Activated CD4-positive, alpha-beta T cell treated with anti-CD3 and anti-CD28 coated beads for 48 hours (primary cell): ENCODE measurements around the gene GNG14.
"Not testable (repeated sequence)": the region's sequence is repeated elsewhere in the genome, so short reads cannot be mapped to it uniquely, and the experiment has no call there.

ENCODE experiments used
- DNase-seq: peaks from one replicate; pipeline ENCODE4 v3.0.0-alpha.2; 2020

GNG14 gene

DNA sequence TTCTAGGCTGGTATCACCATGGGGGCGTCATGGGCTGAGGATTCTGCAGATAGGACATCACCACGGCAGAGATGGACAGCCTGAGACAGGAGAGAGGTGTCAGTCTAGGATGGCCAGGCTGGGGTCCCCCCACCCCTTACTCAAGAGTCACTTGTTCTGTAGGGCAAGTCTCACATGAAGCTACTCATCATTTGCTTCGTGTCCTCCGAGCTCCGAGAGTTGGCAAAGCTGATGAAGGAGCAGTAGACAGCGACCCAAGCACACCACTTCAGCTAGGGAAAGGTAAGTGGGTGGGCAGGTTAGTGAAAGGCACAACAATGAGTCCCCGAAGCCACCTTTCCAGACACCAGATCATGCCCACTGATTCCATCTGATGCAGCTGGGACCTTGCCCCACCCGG is 19.5 kb upstream of the GNG14 start:
- DNase-seq = no peak

DNA sequence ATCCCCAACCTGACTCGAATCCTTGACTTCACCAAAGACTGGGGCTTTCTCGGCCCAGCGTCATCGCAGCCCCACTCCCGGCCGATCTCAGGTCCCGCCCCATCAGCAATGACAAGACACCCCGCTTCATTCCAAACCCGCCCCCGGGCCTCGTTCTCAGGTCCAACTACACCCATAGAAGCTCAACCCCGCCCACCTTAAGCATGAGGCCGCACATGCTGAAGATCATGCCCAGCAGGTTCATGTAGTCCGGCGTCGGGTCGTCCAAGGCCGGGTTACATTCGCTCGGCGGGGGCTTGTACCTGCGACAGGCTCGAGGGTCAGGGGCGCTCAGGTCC is 18.9 kb upstream of the GNG14 start:
- DNase-seq = peak; percentile 78

DNA sequence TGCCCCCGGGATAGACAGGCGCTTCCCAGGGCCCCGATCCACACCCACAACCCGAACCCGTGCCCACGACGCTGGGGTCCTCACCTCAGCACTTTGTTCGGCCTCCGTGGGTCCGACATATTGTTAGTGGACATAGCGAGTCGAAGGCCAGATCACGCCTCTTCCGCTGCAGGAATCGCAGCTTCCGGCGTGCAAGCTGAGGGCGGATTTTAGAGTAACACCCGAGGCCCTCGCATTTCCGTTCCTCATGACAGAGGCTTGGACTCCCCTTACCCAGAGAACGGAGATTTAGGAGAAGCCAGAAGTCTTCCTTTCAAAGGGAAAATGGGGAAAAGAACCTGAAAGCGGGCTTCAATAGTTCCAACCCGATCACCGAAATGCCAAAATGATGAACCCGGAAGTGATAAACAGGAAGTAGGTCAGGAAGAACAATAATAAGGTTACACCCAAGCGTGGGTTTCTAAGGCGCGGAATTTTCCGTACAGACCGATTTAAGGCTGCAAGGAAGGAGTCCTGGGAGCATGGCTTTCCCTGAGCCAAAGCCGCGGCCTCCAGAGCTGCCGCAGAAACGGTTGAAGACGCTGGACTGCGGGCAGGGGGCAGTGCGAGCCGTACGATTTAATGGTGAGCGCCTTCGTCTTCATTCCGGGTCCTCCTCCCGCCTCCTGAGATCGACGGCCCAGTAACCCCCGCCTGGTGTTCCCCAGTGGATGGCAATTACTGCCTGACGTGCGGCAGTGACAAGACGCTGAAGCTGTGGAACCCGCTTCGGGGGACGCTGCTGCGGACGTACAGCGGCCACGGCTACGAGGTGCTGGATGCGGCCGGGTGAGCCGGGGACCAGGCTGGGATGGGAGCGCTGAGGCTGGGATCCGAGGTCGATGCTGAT is 18.3 kb upstream of the GNG14 start:
- DNase-seq = peak; percentile 81

GRCh38 chr19:12670159-12670928 is 17.5 kb upstream of the GNG14 start:
- no peak for DNase-seq

DNA sequence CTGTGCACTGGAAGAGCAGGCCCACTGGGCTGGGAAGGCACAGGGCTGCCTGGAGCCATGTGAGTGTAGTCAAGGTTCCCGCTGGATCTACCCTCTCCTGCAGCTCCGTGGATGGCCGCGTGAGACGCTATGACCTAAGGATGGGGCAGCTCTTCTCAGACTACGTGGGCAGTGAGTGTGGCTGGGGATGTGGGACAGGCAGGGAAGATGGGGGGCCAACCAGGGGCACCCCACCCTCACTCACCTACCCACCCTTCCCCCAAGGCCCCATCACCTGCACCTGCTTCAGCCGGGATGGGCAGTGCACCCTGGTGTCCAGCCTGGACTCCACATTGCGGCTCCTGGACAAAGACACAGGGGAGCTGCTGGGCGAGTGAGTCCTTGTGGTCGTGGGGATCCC is 15.1 kb upstream of the GNG14 start:
- no peak for DNase-seq

- DNase-seq = no peak
Measured at GRCh38 chr19:12675399-12675798, 12.4 kb upstream of the GNG14 start.

GRCh38 chr19:12675940-12676339 is 11.9 kb upstream of the GNG14 start:
- no peak for DNase-seq

DNA sequence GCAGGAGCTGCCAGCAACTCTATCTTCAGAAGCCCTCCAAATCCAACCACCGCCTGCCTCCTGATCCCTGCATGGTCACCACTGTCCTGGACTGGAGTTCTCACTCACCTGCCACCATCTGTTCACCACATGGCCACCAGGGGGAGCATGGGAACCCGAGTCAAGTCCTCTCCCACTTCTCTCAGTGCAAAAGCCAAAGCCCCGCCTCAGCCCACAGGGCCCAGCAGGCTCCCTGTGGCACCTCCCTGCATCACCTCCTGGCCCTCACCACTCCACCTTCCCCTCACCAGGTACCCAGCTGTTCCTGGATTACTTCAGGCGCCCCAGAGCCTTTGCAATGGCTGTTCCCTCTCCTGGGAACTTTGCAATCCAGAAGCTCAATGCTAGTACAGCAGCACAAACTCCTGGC is 11.4 kb upstream of the GNG14 start:
- peak; percentile 95 for DNase-seq

DNA sequence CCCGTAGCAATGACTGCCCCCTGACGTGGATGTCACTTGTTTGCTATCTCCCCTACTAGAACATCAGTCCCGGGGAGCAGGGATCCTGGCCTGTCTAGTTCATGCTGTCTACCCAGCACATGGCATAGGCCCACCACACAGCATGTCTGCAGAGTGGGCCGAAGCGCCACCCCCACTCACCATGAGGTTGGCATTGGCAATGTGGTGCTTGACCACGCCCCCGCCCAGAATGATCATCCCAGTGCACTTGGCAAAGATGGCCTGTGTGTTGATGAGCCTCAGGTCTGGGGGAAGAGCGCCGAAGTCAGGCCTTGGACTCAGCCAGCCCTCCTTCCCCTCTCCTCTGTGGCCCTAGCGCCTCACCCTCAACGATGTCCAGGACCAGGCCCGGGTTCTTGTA is 10.9 kb upstream of the GNG14 start:
- no peak for DNase-seq

DNA sequence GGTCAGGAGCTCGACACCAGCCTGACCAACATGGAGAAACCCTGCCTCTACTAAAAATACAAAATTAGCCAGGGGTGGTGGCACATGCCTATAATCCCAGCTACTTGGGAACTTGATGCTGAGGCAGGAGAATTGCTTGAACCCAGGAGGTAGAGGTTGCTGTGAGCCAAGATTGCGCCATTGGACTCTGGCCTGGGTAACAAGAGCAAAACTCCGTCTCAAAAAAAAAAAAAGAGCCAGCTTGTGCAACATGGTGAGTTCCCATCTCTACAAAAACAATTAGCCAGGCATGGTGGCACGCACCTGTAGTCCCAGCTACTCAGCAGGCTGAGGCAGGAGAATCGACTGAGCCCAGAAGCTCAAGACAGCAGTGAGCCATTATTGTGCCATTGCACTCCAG is 9.8 kb upstream of the GNG14 start:
- not testable (repeated sequence) for DNase-seq

DNA sequence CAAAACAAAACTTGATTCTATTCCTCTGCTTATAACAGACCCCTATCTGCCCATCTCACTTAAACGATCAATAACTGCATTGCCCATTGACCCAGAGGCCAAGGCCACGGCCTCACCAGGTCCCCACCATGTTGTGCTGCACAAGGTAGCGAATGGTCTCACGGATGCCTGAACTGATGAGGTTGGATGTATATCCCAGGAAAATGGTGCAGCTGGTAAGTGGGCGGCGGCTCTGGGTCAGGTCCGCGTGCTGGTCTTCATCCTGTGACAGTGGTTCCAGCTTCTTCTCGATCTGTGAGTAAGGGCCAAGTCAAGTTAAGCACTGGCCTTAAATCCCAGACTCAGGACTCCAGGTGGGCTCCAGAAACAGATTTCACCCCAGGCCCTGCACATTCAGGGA is 7.8 kb upstream of the GNG14 start:
- DNase-seq = no peak

GRCh38 chr19:12681074-12681987 is 6.5 kb upstream of the GNG14 start, which contains the start of gene DHPS:
TSS of gene DHPS (minus strand) at chr19:12681880. CDS start at chr19:12681766, 114 bp downstream.
- DNase-seq = peak; percentile 93

DNA sequence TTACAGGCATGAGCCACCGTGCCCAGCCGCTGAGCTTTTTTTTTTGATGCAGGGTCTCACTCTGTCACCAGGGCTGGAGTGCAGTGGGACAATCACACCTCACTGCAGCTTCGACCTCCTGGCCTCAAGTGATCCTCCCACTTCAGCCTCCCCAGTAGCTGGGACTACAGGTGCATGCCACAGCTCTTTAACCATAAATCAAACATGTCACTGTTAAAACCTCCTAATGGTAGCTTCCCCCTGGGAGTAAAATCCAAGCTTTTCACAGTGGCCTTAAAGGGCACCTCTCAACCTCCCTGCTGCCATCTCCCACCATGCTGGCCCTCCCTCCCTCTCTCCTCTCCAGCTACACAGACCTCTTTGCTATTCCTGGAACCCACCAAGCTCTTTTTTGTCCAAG is 2.0 kb upstream of the GNG14 start:
- DNase-seq = no peak

DNA sequence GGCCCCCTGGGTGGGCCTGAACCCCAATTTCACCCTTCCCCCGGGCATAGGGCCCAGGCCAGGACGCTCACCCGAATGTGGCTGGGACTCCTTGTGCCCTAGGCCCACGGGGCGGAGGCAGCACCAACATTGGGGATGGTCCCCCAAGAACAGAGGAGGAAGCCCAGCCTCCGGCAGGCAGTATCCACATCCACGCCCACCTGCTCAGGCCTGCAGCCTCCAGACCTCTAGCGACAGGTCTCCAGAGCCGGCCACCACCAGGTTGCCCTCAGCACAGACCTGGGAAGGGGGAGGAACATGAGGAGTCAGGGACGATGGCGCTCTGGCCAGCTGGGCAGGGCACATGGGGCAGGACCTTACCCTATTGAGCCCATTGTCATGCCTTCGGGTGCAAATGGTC is 1.2 kb downstream of the GNG14 start:
- DNase-seq = no peak

DNA sequence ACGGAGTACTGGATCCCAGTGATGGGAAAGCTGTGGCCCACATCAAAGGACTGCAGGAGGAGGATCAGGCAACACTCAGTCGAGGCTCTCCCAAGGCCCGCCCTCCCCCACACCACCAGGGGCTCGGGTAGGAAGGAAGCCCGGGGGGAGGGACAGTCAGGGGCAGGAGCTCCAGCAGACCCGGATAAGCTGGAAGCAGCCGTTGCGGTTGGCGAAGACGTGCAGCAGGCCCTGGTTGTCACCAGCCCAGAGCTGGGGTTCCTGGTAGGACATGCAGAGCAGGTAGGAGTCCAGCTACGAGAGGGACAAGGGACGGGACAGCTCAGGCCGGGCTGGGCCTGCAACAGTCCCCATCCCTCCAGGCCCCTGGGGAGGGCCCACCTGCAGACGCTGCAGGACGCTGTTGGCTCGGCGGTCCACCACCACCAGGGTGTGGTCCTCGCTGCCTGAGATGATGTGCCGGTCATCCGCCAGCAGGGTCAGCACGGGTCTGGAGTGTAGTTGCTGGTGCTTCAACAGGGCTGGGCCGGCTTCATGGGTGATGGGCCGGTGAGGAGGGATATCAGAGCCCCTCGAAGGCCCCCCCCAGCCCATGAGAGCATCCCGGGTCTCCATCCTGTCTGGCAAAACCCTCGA is 1.9 kb downstream of the GNG14 start:
- DNase-seq = no peak

DNA sequence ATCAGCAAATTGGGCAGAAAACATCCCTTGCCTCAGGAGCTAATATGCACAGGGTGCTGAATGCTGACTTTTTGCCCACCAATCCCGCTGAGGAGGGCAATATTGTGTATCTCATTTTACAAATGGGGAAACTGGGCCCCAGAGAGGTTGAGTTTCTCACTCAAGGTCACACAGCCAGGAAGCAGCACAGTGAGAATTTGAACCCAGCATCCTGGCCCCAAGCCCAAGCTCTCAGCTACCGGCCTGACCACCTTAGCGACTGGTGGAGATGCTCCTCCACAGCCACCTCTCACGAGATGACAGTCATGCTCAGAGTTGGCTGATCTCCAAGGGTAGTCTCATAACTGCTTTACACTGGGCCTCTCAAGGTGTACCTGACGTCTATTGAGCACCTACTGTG is 5.2 kb downstream of the GNG14 start:
- no peak for DNase-seq

GRCh38 chr19:12694641-12695040 is 6.8 kb downstream of the GNG14 start:
- DNase-seq = no peak

DNA sequence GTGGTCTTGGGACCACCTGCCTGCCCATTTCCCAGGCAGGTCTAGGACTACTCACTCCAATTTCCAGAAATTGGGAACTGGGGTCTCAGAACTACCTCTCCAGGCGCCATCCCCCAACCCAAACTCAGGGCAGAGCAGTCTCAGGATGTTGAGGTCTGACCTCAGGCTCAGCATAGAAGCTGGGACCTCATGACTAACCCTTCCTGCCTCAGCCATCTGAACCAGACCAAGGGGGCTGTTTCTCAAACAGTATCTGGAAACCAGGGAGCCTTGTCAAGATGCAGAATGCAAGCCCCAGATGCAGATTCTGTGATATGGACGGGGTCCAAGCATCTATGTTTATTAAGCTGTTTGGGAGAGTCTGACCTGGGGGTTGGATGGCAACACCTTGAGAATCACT is 7.3 kb downstream of the GNG14 start:
- DNase-seq = no peak

DNA sequence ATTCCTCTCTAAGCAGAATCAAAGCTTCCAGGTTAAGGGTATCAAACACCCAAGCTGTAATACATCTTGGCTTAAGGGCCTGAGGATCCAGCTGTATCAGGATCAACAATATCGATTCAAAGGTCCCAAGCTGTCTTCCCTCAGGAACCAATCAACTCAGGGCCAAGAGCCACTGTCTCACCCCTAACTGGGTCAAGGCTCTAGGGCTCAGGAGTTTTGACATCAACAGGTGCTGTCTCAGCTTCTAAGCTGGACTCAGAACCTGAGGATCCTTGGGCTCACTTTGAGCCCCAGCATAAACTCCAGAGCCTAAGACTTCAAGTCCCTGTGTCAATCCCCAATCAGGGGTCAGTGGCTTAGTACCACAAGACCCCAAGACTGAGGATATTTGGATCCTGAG is 7.7 kb downstream of the GNG14 start:
- DNase-seq = no peak

- peak; percentile 45 for DNase-seq
Measured at GRCh38 chr19:12695997-12696365, 8.2 kb downstream of the GNG14 start.

DNA sequence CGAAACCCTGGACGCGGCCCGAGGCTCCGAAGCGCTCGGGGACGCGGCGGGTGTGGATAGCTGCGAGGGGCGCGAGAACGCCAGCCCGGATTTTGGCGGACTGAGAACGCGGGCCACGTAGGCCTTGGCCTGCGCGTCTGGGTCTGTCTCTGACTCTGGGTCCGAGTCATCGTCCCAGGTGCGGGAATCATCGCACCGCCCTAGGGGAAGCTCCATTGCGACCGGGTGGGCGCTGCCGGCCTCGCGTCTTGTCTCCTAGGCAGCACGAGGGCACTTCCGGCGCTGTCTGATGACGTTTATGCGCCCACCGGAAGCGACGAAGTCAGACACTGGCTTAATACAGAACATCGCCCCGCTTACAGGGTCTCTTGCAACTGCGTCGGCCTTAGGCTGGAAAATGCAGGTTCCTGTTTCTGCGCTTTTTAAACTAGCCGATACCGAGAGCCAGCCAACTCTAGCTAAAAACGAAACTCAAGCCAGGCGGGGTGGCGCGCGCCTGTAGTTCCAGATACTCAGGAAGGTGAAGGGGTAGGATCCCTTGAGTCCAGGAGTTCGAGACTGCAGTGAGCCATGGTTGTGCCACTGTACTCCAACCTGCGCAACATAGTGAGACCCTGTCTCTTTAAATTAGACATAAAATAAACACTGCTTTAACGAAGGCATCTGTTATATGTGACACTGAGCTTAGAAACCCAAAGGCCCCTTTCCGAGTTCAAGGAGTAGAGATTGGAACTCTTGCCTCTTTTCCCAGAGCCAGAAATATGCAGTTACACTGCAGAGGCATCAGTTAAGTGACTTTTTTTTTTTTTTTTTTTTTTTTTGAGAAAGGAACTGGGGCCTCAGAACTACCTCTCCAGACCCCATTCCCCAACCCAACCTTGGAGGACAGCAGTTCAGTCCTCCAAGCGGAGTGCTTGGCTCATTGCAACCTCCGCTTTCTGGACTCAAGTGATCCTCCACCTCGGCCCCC is 8.9 kb downstream of the GNG14 start, which contains the start of gene FBXW9:
TSS of gene FBXW9 (minus strand) at position 266 of the 970 bp plus-strand sequence. CDS start at position 216, 50 bp downstream.
- peak; percentile 98 for DNase-seq
